ENCODE results near the gene P2RY6.

DNA sequence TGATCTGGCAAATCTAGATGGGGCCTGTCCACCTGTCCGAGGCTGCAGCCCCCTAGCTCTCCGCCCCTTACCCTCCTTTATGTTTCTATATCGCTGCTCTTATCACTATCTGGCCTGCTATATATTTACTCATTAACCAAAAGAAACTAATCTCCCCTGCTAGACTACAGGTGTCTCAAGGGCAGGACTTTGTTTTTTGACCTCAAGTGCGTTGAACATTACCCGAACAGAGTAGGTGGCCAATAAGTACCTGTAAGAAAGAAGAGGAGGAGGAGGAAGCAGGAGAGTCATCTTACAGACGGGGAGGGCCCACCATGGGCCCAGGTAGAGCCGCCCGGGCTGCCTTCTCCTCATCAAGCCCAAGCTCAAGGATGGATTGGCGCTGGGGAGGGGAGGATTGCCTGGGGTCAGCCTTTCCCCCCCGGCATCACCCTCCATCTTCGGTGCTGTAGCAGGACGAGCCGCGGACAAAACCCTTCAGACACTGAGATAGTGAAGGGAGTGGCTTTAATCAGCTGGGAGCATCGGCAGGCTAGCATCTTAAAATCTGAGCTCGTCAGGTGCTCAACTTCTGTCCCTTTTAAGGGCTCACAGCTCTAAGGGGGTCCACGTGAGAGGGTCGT, 1.2 kb upstream of the P2RY6 start:
- TF ChIP-seq, protein P1, sequence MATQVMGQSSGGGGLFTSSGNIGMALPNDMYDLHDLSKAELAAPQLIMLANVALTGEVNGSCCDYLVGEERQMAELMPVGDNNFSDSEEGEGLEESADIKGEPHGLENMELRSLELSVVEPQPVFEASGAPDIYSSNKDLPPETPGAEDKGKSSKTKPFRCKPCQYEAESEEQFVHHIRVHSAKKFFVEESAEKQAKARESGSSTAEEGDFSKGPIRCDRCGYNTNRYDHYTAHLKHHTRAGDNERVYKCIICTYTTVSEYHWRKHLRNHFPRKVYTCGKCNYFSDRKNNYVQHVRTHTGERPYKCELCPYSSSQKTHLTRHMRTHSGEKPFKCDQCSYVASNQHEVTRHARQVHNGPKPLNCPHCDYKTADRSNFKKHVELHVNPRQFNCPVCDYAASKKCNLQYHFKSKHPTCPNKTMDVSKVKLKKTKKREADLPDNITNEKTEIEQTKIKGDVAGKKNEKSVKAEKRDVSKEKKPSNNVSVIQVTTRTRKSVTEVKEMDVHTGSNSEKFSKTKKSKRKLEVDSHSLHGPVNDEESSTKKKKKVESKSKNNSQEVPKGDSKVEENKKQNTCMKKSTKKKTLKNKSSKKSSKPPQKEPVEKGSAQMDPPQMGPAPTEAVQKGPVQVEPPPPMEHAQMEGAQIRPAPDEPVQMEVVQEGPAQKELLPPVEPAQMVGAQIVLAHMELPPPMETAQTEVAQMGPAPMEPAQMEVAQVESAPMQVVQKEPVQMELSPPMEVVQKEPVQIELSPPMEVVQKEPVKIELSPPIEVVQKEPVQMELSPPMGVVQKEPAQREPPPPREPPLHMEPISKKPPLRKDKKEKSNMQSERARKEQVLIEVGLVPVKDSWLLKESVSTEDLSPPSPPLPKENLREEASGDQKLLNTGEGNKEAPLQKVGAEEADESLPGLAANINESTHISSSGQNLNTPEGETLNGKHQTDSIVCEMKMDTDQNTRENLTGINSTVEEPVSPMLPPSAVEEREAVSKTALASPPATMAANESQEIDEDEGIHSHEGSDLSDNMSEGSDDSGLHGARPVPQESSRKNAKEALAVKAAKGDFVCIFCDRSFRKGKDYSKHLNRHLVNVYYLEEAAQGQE (IDR thresholded peaks at IDR 0.05; ENCODE audit: low read depth), result no peak
- TF ChIP-seq CEBPB (IDR thresholded peaks at IDR 0.05) (no peak), RAD21 (IDR thresholded peaks at IDR 0.05; ENCODE audit: low read depth) (no peak), TAF1 (IDR thresholded peaks at IDR 0.05; ENCODE audit: low read depth) (no peak), EGR1 (IDR thresholded peaks at IDR 0.05) (no peak), YY1 (IDR thresholded peaks at IDR 0.05; ENCODE audit: low read depth) (no peak), TEAD4 (IDR thresholded peaks at IDR 0.05) (no peak), TCF12 (IDR thresholded peaks at IDR 0.05; ENCODE audit: low read depth) (no peak), EP300 (IDR thresholded peaks at IDR 0.05; ENCODE audit: borderline replicate concordance) (no peak), CREB1 (IDR thresholded peaks at IDR 0.05; ENCODE audit: low read depth) (no peak), FOXM1 (IDR thresholded peaks at IDR 0.05; ENCODE audit: borderline replicate concordance, low read depth) (no peak)

Data from Ishikawa (cell line).